NCI-H187 (cell line): ENCODE measurements around the gene SLN.
A peak's percentile ranks its signal among the peaks of the same experiment; 100 is the strongest.

Experiments
- DNase-seq, 2 experiments: peaks; one replicate each; lab custom pipeline; 2025; lab: John Stamatoyannopoulos, UW

The SLN gene

GRCh38 chr11:107711861-107712755, at the start of gene SLN:
TSS of gene SLN (minus strand) at chr11:107712056.
- DNase-seq = no peak

DNA sequence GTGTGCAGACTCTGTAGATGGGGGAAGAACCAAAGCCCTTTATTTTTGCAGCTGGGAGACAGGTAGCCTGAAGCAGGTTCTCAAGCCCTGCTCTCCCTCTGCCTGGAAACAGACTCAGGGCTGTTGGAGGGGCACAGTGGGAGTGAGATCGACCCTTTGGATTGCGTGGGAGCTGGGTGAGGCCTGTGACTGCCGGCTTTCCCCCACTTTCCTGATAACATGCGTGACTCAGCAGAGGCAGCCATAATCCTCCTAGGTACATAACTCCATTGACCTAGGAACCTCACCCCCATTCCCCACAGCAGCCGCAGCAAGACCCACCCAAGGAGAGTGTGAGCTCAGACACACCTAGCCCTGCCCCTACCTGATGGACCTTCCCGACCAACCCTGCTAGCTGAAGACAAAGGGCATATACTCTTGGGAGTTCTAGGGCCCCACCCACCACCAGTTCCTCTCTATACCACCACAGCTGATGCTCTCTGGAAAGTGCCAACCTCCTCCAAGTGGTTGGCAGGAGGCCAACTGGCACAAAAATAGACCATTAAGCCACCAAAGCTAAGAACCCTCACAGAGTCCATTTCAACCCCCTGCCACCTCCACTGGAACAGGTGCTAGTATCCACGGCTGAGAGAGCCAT, 47.0 kb upstream of the SLN start:
- DNase-seq = peak; percentile 46 to 54

GRCh38 chr11:107757661-107758060, 45.8 kb upstream of the SLN start:
- DNase-seq = no peak

DNA sequence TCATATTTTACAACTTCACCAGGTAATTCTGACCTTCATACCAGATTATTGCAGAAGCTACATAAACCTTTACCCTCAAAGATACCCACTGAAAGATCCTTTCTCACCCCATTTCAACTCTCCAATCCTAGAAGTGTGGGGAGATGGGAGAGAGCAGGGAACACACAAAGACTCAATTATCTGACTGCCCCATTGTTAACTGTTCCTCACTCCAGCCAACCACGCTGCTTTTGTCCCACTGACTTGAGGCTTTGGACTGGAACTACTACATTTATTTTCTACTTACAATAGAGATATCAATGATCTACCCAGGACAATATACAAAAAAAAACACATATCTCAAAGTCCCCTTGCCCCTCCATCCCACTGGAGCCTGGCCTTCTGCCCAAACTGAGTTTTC, 44.7 kb upstream of the SLN start:
- no peak for DNase-seq

- no peak for DNase-seq
These were observed 41.3 kb upstream of the SLN start for GRCh38 chr11:107752949-107753822.

GRCh38 chr11:107752508-107752907, 40.7 kb upstream of the SLN start:
- DNase-seq = no peak

DNA sequence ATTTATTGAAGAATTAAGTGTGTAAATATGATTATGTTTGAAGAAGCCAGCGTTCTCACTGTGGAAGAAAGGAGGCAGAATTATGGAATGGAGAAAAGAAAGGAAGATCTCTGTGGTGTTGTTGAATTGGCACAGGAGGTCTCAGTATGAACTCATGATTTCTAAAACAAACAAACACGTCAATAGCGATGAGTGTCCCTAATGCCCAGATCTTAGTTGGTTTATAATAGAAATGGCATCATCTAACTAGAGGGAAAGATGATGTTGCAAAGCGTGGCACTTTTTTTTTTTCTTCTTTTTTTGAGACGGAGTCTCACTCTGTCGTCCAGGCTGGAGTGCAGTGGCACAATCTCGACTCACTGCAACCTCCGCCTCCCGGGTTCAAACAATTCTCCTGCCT, 39.2 kb upstream of the SLN start:
- DNase-seq = no peak

DNA sequence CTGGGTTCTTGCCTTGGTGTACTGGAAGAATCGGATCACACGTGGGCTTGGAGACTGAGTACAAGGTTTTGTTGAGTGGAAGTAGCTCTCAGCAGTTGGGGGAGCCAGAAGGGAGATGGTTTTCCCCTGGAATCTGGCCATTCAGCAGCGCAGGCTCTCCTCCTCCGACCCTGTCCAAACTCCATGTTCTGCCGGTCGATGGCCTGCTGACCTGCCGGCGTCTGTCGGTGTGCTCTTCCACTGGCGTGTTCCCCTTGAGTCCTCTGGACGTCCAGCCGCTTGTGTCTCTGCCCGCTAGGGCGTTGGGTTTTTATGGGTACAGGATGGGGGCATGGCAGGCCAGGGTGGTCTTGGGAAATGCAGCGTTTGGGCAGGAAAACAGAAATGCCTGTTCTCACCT, 38.5 kb upstream of the SLN start:
- DNase-seq = no peak

GRCh38 chr11:107747622-107748021, 35.8 kb upstream of the SLN start:
- no peak for DNase-seq

- no peak for DNase-seq
These were observed 32.9 kb upstream of the SLN start for GRCh38 chr11:107744736-107745135.

DNA sequence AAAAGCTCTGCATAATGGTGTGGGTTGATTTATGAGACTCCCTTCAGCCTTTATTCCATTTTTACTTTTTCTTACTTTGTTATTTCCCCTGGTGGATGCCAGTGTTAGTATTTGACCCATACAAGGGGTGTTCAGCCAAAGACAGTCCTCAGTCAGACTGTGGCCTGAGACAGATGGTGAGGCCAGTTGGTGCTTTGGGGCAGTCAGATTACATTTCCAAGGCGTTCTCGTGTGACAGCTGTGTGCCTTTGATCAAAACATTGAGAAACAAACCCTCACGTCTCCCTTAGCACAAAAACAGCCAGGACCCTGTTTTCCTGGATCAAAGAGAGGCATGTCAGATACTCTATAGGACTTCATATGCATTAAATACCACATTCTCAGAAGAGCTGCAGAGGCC, 31.3 kb upstream of the SLN start:
- no peak for DNase-seq

GRCh38 chr11:107741044-107741823, 29.4 kb upstream of the SLN start:
- no peak for DNase-seq

DNA sequence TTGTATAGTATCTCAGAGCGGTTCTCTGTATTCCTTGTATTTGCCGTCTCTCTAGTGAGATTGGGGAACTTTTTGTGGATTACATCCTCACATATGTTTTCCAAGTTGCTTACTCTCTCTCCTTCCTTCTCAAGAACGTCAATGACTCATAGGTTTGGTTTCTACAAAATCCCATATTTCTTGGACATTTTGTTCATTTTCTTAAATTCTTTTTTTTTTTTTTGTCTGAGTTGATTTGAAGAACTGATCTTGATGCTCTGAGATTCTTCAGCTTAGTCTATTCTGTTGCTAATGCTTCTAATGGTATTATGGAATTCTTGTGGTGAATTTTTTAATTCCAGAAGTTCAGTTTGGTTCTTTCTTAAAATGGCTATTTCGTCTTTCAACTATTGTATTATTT, 28.4 kb upstream of the SLN start:
- DNase-seq = no peak

DNA sequence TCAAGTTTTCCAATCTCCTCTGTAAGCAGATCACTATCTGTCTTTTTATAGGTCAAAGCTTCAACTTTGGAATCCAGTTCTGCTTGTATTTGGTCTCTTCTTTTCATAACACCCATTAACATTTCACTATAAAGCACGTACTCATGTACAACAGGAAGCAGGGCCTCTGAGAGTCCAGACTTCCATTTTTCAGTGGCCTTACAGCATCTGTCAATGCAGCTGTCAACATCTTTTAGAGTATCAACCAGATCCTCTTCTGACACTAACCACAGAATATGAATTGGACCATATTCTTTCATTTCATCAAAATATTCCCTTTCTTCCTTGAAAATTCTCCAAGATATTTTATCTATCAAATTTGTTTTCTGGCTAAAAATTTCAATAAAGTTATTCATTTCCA, 24.7 kb upstream of the SLN start:
- no peak for DNase-seq

DNA sequence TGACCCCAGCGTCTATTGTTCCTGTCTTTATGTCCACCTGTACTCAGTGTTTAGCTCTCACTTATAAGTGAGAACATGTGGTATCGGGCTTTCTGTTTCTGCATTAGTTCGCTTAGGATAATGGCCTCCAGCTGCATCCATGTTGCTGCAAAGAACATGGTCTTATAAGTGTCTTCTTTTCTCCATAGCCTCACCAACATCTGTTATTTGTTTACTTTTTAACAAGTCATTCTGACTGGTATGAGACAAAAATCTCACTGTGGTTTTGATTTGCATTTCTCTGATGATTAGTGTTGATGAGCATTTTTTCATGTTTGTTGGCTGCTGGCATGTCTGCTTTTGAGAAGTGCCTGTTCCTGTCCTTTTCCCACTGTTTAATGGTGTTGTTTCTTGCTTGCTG, 21.7 kb upstream of the SLN start:
- no peak for DNase-seq

DNA sequence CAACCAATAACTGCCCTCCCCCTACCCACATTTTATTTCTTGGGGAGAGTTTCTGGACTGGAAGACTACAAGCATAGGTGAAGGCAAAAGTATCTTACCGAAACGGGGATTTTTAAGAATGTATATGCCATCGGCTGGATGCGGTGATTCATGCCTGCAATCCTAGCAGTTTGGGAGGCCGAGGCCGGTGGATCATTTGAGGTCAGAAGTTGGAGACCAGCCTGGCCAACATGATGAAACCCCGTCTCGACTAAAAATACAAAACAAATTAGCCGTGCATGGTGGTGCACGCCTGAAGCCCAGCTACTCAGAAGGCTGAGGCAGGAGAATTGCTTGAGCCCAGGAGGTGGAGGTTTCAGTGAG, 20.8 kb upstream of the SLN start:
- no peak for DNase-seq

GRCh38 chr11:107731941-107732688, 20.3 kb upstream of the SLN start:
- no peak for DNase-seq

DNA sequence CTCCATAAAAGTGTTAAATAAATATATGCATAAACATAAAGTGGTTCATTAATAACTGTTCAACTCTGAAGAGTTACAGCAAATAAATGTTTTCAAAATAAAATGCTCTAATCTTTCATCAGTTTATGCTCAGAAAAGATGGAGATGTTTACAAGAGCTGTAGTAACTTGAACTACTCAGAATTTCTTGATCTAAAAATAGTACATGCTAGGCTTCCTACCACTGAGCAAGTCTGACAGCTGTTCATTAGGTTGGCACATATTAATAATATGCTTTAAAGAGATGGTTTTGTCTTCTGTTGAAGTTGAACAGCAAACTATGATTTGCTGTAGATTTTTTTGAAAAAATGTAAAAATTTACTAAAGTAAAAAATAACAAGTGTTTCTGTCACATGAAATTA, 10.8 kb upstream of the SLN start:
- DNase-seq = no peak

DNA sequence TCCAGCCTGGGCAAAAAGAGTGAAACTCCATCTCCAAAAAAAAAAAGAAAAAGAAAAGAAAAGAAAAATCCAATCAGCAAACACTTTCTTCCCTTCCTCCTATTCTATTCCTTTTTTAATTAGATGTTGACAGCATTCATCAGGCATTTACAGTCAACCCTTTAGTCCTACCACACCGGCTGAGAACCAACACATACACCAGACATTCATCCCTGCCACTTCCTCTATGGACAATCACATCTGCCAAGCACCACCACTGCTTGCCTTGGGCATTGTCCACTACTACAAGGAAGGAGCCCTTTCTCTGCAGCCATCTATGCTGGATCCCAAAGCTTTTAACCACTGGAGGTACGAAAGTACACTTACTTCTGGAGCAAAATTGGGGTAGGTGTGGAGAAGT, 9.4 kb upstream of the SLN start:
- no peak for DNase-seq

GRCh38 chr11:107720303-107720774, 8.5 kb upstream of the SLN start:
- no peak for DNase-seq
